Measurements from ENCODE around the gene TNFRSF1B.

DNA sequence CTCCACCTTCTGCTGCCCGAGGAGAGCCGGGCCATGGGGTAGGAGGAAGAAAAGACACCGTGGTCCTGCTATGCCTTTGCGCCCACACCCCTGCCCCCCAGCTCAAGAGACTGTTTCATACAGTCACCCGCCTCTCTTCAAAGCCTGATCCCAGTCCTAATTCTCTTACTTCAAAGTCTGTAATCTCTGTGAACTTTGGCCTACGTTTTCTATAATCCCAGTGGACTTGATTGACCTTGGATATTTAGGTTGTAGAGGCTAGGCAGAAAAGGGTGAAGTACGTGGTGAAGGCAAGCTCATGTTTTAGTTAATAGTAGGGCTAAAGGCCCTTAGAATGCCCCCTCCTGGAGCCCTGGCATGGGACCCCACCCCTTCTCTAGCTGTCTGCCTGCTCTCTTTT lies 91.5 kb downstream of the TNFRSF1B start:
- TF ChIP-seq POLR2A (IDR thresholded peaks at IDR 0.05) (no peak), EP300 (IDR thresholded peaks at IDR 0.05) (no peak), POLR2AphosphoS5 (IDR thresholded peaks at IDR 0.05) (no peak)
- TF ChIP-seq, protein P1, sequence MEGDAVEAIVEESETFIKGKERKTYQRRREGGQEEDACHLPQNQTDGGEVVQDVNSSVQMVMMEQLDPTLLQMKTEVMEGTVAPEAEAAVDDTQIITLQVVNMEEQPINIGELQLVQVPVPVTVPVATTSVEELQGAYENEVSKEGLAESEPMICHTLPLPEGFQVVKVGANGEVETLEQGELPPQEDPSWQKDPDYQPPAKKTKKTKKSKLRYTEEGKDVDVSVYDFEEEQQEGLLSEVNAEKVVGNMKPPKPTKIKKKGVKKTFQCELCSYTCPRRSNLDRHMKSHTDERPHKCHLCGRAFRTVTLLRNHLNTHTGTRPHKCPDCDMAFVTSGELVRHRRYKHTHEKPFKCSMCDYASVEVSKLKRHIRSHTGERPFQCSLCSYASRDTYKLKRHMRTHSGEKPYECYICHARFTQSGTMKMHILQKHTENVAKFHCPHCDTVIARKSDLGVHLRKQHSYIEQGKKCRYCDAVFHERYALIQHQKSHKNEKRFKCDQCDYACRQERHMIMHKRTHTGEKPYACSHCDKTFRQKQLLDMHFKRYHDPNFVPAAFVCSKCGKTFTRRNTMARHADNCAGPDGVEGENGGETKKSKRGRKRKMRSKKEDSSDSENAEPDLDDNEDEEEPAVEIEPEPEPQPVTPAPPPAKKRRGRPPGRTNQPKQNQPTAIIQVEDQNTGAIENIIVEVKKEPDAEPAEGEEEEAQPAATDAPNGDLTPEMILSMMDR (IDR thresholded peaks at IDR 0.05): no peak
